ENCODE measurements around the gene PRDM5.

GRCh38 chr4:120926358-120927025, 4.0 kb upstream of the PRDM5 start:
- TF ChIP-seq, protein P1, sequence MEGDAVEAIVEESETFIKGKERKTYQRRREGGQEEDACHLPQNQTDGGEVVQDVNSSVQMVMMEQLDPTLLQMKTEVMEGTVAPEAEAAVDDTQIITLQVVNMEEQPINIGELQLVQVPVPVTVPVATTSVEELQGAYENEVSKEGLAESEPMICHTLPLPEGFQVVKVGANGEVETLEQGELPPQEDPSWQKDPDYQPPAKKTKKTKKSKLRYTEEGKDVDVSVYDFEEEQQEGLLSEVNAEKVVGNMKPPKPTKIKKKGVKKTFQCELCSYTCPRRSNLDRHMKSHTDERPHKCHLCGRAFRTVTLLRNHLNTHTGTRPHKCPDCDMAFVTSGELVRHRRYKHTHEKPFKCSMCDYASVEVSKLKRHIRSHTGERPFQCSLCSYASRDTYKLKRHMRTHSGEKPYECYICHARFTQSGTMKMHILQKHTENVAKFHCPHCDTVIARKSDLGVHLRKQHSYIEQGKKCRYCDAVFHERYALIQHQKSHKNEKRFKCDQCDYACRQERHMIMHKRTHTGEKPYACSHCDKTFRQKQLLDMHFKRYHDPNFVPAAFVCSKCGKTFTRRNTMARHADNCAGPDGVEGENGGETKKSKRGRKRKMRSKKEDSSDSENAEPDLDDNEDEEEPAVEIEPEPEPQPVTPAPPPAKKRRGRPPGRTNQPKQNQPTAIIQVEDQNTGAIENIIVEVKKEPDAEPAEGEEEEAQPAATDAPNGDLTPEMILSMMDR (conservative IDR thresholded peaks at IDR 0.05; ENCODE audit: low read depth, low read length): no peak
- TF ChIP-seq EZH2 (IDR thresholded peaks at IDR 0.05; ENCODE audit: borderline replicate concordance, low read depth, low read length, poor library complexity, severe bottlenecking): no peak

All from A673 (cell line).